ENCODE data around the gene SLC52A3. TPM values are rescaled to one million over a fixed set of nuclear protein-coding genes. Genes with fewer than 3 reads are reported as not detected.

SLC52A3 gene
- total RNA-seq, 1 experiment from 2014 or later: 0.14 TPM

DNA sequence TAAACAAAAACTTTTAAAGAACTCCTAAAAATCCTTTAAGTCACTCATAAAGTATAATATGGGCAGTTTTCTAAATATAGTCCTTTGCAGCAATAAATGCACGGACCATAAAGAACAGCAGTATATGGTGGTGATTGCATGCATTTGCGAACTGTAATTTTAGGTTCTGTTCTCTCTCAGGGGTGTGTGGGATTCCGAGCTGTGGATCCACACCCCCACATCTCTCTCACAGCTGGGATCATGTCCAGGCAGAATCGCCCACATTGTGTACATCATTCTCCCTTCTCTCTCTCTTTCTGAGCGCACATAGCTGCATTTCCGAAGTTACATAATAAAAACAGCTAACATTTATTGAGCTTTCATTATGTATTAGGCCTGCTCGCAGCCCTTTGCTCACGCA lies 28.6 kb downstream of the SLC52A3 start:
- Mint-ChIP-seq H3K4me1 (ENCODE audit: insufficient read depth, unreplicated experiment) (no peaks in the 10 kb centered on the region), H3K27ac (ENCODE audit: low read depth, unreplicated experiment) (no peak overlapping the region), H3K36me3 (ENCODE audit: insufficient read depth, unreplicated experiment) (no peaks in the 10 kb centered on the region), H3K9me3 (ENCODE audit: unreplicated experiment) (peaks cover 7% of the 10 kb centered on the region), H3K4me3 (ENCODE audit: unreplicated experiment) (no peak overlapping the region), H3K27me3 (ENCODE audit: insufficient read depth, unreplicated experiment) (peaks cover 13% of the 10 kb centered on the region)
- TF ChIP-seq, protein P1, sequence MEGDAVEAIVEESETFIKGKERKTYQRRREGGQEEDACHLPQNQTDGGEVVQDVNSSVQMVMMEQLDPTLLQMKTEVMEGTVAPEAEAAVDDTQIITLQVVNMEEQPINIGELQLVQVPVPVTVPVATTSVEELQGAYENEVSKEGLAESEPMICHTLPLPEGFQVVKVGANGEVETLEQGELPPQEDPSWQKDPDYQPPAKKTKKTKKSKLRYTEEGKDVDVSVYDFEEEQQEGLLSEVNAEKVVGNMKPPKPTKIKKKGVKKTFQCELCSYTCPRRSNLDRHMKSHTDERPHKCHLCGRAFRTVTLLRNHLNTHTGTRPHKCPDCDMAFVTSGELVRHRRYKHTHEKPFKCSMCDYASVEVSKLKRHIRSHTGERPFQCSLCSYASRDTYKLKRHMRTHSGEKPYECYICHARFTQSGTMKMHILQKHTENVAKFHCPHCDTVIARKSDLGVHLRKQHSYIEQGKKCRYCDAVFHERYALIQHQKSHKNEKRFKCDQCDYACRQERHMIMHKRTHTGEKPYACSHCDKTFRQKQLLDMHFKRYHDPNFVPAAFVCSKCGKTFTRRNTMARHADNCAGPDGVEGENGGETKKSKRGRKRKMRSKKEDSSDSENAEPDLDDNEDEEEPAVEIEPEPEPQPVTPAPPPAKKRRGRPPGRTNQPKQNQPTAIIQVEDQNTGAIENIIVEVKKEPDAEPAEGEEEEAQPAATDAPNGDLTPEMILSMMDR (IDR thresholded peaks at IDR 0.05; ENCODE audit: unreplicated experiment): no peak
- DNase-seq (ENCODE audit: unreplicated experiment): no peak
- CTCF ChIA-PET: interaction anchor here (0.5 to 5.2 kb wide), 67 partner anchors 8 to 416 kb away, joined by 3 to 169 read pairs (median 5); partner anchors contain the start of genes CSNK2A1 and SLC52A3
- POLR2A ChIA-PET: interaction anchor here (0.7 to 1.9 kb wide), 7 partner anchors 15 to 378 kb away, joined by 3 to 7 read pairs (median 5); partner anchors contain the start of gene CSNK2A1
- BruUV-seq (replicated peaks): no TSS peak
- intact Hi-C loops (cut with micrococcal nuclease): loop anchor here (1.0 to 5.0 kb wide), 5 partner anchors 72 to 387 kb away; partner anchors contain the start of genes SRXN1 and TBC1D20

DNA sequence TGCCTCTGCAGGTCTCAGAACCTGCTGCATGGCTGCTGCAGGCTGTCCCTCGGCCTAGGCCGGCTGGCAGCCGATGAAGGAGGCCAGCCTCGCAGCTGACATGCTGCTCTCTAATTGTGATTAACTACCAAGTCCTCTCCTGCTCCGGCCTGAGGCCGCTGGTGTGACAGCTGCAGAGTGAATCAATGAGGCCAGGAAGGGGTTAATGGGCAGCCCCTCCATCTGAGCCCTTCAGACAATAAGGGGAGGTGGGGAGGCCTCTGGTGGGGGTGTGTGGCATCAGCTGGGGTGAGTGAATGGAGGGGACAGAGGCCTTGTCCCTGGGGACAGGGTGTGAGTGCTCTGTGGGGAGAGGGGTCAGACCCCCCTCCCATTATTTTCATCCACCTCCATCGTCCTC lies 34.4 kb downstream of the SLC52A3 start:
- ChIA-PET POLR2A (interaction anchor here (1.6 kb wide), 1 partner anchor 171 kb away, joined by 3 read pairs; no protein-coding TSS in a partner anchor), CTCF (interaction anchor here (0.5 to 2.9 kb wide), 3 partner anchors 88 to 1363 kb away, joined by 3 to 10 read pairs (median 3); no protein-coding TSS in a partner anchor)
- Mint-ChIP-seq H3K27ac (ENCODE audit: low read depth, unreplicated experiment) (no peak overlapping the region), H3K36me3 (ENCODE audit: insufficient read depth, unreplicated experiment) (no peaks in the 10 kb centered on the region), H3K9me3 (ENCODE audit: unreplicated experiment) (no peaks in the 10 kb centered on the region), H3K4me1 (ENCODE audit: insufficient read depth, unreplicated experiment) (no peaks in the 10 kb centered on the region), H3K4me3 (ENCODE audit: unreplicated experiment) (no peak overlapping the region), H3K27me3 (ENCODE audit: insufficient read depth, unreplicated experiment) (peaks cover 38% of the 10 kb centered on the region)
- no TSS peak for BruUV-seq (replicated peaks)
- TF ChIP-seq, protein P1 (IDR thresholded peaks at IDR 0.05; ENCODE audit: unreplicated experiment): no peak
- no peak for DNase-seq (ENCODE audit: unreplicated experiment)
- intact Hi-C loops (cut with micrococcal nuclease): no loop called here

DNA sequence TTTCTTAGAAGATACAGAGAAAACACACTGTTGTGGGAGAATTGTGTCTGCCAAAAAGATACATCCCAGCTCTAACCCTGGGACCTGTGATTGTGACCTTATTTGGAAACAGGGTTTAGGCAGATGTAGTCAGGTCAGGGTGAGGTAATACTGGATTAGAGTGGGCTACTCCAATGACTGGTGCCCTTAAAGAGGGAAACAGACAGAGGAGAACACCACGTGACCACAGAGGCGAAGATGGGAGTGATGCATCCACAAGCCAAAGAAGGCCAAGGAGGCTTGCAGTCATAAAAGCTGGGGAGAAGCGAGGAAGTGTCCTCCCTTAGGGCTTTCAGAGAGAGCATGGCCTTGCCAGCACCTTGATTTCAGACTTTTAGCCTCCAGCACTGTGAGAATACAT lies 35.6 kb downstream of the SLC52A3 start:
- no TSS peak for BruUV-seq (replicated peaks)
- no peak overlapping the region for H3K4me3 Mint-ChIP-seq (ENCODE audit: unreplicated experiment)
- DNase-seq (ENCODE audit: unreplicated experiment): no peak
- no peaks in the 10 kb centered on the region for H3K4me1 Mint-ChIP-seq (ENCODE audit: insufficient read depth, unreplicated experiment)
- no peaks in the 10 kb centered on the region for H3K36me3 Mint-ChIP-seq (ENCODE audit: insufficient read depth, unreplicated experiment)
- TF ChIP-seq, protein P1 (IDR thresholded peaks at IDR 0.05; ENCODE audit: unreplicated experiment): no peak
- POLR2A ChIA-PET: interaction anchor here (1.1 to 1.6 kb wide), 2 partner anchors 80 to 170 kb away, joined by 3 read pairs; no protein-coding TSS in a partner anchor
- peaks cover 44% of the 10 kb centered on the region for H3K27me3 Mint-ChIP-seq (ENCODE audit: insufficient read depth, unreplicated experiment)
- no peak overlapping the region for H3K27ac Mint-ChIP-seq (ENCODE audit: low read depth, unreplicated experiment)
- intact Hi-C loops (cut with micrococcal nuclease): no loop called here
- CTCF ChIA-PET: interaction anchor here (0.7 to 2.9 kb wide), 3 partner anchors 61 to 170 kb away, joined by 3 to 10 read pairs (median 3); no protein-coding TSS in a partner anchor
- no peaks in the 10 kb centered on the region for H3K9me3 Mint-ChIP-seq (ENCODE audit: unreplicated experiment)

DNA sequence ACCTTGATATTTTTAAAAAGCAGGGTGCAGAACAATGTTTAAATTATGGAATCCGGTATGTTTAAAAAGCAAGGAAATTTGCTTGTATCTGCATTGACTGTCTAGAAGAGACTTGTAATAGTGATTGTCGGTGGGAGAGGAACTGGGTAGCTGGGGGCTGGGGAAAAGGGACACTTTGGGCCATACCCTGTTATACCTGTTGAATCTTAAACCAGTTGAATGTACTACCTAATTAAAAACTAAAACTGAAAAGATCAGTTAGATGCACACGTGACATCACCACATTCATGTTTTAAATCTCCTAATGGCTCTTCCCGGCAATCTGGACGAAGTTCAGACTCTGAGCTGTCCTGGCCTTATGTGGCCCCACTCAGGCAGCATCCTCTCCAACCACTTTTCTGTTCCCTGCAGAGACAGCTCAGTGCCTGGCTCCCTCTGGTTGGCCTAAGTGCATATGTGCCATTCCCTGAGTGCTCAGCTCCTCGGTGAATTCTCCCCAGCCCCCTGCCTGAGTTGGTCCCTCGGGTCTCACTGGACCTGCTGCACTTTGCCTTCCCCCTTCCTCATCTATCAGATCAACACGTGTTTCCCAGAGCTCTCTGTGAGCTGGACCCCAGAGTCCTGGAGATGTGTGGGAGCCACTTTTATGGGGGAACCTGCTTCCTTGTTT lies 36.3 kb downstream of the SLC52A3 start:
- no peak overlapping the region for H3K4me3 Mint-ChIP-seq (ENCODE audit: unreplicated experiment)
- H3K4me1 Mint-ChIP-seq (ENCODE audit: insufficient read depth, unreplicated experiment): no peaks in the 10 kb centered on the region
- ChIA-PET CTCF (interaction anchor here (0.8 to 2.9 kb wide), 4 partner anchors 8 to 169 kb away, joined by 3 to 10 read pairs (median 4); no protein-coding TSS in a partner anchor), POLR2A (interaction anchor here (0.6 to 1.1 kb wide), 2 partner anchors 80 to 131 kb away, joined by 3 read pairs; no protein-coding TSS in a partner anchor)
- TF ChIP-seq, protein P1 (IDR thresholded peaks at IDR 0.05; ENCODE audit: unreplicated experiment): no peak
- no TSS peak for BruUV-seq (replicated peaks)
- intact Hi-C loops (cut with micrococcal nuclease): no loop called here
- no peaks in the 10 kb centered on the region for H3K36me3 Mint-ChIP-seq (ENCODE audit: insufficient read depth, unreplicated experiment)
- no peak overlapping the region for H3K27ac Mint-ChIP-seq (ENCODE audit: low read depth, unreplicated experiment)
- H3K9me3 Mint-ChIP-seq (ENCODE audit: unreplicated experiment): no peaks in the 10 kb centered on the region
- no peak for DNase-seq (ENCODE audit: unreplicated experiment)
- peaks cover 44% of the 10 kb centered on the region for H3K27me3 Mint-ChIP-seq (ENCODE audit: insufficient read depth, unreplicated experiment)

All from MCF 10A (cell line).